Fibroblast of lung (primary cell): ENCODE data around the gene CCDC183. TPM values are rescaled to one million over a fixed set of nuclear protein-coding genes. Genes with fewer than 3 reads are reported as not detected.
"Not testable (repeated sequence)": the region's sequence is repeated elsewhere in the genome, so short reads cannot be mapped to it uniquely, and the experiment has no call there.

Source experiments
- DNase-seq, 2 donors: peaks; one replicate each; pipeline versions ENCODE4 v3.0.0 to v3.0.0-alpha.2; 2010; ENCODE audit warnings: low read depth in 2 of 2
- H2AFZ ChIP-seq: 2 replicates; pipeline ENCODE4 v1.5.1; 2012; ENCODE audit warnings: low read length, control low read depth, inconsistent platforms
- H3K27ac ChIP-seq: 2 replicates; pipeline ENCODE4 v1.5.1; 2011; ENCODE audit warnings: low read length, control low read depth; ENCODE audit not compliant: insufficient read depth
- H3K27me3 ChIP-seq: 2 replicates; pipeline ENCODE4 v1.5.1; 2011; ENCODE audit warnings: mild to moderate bottlenecking, low read length; ENCODE audit not compliant: control insufficient read depth, insufficient read depth
- H3K36me3 ChIP-seq: 2 replicates; pipeline ENCODE4 v1.5.1; 2011; ENCODE audit warnings: low read length; ENCODE audit not compliant: control insufficient read depth, insufficient read depth
- H3K4me1 ChIP-seq: 2 replicates; pipeline ENCODE4 v1.5.1; 2011; ENCODE audit warnings: low read length; ENCODE audit not compliant: control insufficient read depth, insufficient read depth; ENCODE audit errors: extremely low read depth
- H3K4me2 ChIP-seq: 2 replicates; pipeline ENCODE4 v1.5.1; 2011; ENCODE audit warnings: low read length, control low read depth; ENCODE audit not compliant: insufficient read depth; ENCODE audit errors: extremely low read depth
- H3K4me3 ChIP-seq, 4 experiments: fragments of 200-600 bp in 1 of 4; sonication (generic) in 1 of 4; replicated peaks in 1 of 4; 2 replicates each; pipeline ENCODE4 v1.5.1; 2011 to 2016; ENCODE audit warnings: low read length in 4 of 4, low read depth in 3 of 4, mild to moderate bottlenecking in 3 of 4, control low read depth in 2 of 4, inconsistent platforms in 1 of 4, mixed read lengths in 1 of 4; ENCODE audit not compliant: insufficient read depth in 1 of 4; ENCODE audit errors: control extremely low read depth in 1 of 4
- H3K79me2 ChIP-seq: 2 replicates; pipeline ENCODE4 v1.5.1; 2012; ENCODE audit warnings: mild to moderate bottlenecking, low read length, inconsistent platforms; ENCODE audit not compliant: control insufficient read depth, insufficient read depth
- H3K9ac ChIP-seq: 2 replicates; pipeline ENCODE4 v1.5.1; 2011; ENCODE audit warnings: mild to moderate bottlenecking, low read length, control low read depth; ENCODE audit not compliant: insufficient read depth
- H3K9me3 ChIP-seq: 2 replicates; pipeline ENCODE4 v1.5.1; 2012; ENCODE audit warnings: low read depth, low read length; ENCODE audit not compliant: control insufficient read depth, insufficient read depth
- H4K20me1 ChIP-seq: 2 replicates; pipeline ENCODE4 v1.5.1; 2011; ENCODE audit warnings: low read length; ENCODE audit not compliant: control insufficient read depth, insufficient read depth; ENCODE audit errors: extremely low read depth
- CTCF ChIP-seq, 2 donors: IDR thresholded peaks in 1 of 2; conservative IDR thresholded peaks in 1 of 2; 1 replicate in 1 of 2; 2 replicates in 1 of 2; pipeline ENCODE4 v1.5.1; 2011 to 2012; ENCODE audit warnings: low read length in 2 of 2, control low read depth in 1 of 2, inconsistent platforms in 1 of 2, low read depth in 1 of 2, mild to moderate bottlenecking in 1 of 2
- EZH2 ChIP-seq: IDR thresholded peaks from 2 replicates; pipeline ENCODE4 v1.5.1; 2012; ENCODE audit warnings: low read length, control low read depth, mild to moderate bottlenecking; ENCODE audit errors: missing control alignments
- polyA plus RNA-seq, 2 donors: library from polyadenylated mRNA; depleted of rRNA in 1 of 2; stranded (reverse) in 1 of 2; unstranded in 1 of 2; fragments of >200 nt; gene quantifications; 2 replicates each; pipeline ENCODE4 v1.2.1, GENCODE V29; 2011 to 2012; ENCODE audit warnings: missing spikeins in 1 of 2
- total RNA-seq: library from RNA; depleted of rRNA; stranded (reverse); fragments of >200 nt; gene quantifications from 2 replicates; pipeline ENCODE4 v1.2.1, GENCODE V29; 2014

Gene CCDC183
- total and polyA plus RNA-seq, 2 donors (not counting 1 experiment from before 2014, with no cell fraction given) = 0.35 to 0.99 TPM

DNA sequence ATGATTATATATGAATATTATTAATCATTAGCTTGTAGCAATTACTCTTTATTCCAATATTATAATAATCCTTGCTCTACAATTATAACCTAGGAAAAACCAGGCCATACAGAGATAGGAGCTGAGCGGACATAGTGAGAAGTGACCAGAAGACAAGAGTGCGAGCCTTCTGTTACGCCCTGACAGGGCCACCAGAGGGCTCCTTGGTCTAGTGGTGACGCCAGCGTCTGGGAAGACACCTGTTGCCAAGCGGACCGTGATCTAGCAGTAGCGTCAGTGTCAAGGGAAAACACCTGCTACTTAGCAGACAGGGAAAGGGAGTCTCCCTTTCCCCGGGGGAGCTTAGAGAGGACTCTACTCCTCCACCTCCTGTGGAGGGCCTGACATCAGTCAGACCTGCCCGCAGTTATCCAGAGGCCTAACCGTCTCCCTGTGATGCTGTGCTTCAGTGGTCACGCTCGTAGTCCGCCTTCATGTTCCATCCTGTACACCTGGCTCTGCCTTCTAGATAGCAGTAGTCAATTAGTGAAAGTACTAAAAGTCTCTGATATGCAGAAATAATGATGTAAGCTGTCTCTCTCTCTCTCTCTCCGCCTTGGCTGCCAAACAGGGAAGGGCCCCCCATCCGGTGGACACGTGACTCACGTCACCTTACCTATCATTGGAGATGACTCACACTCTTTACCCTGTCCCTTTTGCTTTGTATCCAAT lies 29.6 kb upstream of the CCDC183 start:
- H3K27me3 ChIP-seq, H3K4me3 ChIP-seq, H2AFZ ChIP-seq, H3K79me2 ChIP-seq, H3K27ac ChIP-seq, H4K20me1 ChIP-seq, H3K4me2 ChIP-seq, H3K36me3 ChIP-seq, H3K9me3 ChIP-seq, H3K4me1 ChIP-seq, H3K9ac ChIP-seq: not testable (repeated sequence)
- DNase-seq = peak; percentile 38
- TF ChIP-seq CTCF (conservative IDR thresholded peaks at IDR 0.05 in 1 of 2, IDR thresholded peaks at IDR 0.05 in 1 of 2; ENCODE audit: low read depth in 1 of 2, low read length in 2 of 2) = peak; percentile 18 to 31

GRCh38 chr9:136769710-136770191 lies 26.4 kb upstream of the CCDC183 start:
- DNase-seq = no peak
- no peak overlapping the region for H3K9ac ChIP-seq
- TF ChIP-seq EZH2 (no peak), CTCF (conservative IDR thresholded peaks at IDR 0.05 in 1 of 2, IDR thresholded peaks at IDR 0.05 in 1 of 2; ENCODE audit: low read depth in 1 of 2, low read length in 2 of 2) (peak; percentile 34 to 53)
- H3K9me3 ChIP-seq = no peaks in the 10 kb centered on the region
- H4K20me1 ChIP-seq = no peaks in the 10 kb centered on the region
- no peaks in the 10 kb centered on the region for H3K4me1 ChIP-seq
- H3K4me3 ChIP-seq = no peak overlapping the region
- no peak overlapping the region for H2AFZ ChIP-seq
- H3K27me3 ChIP-seq = peaks cover 8% of the 10 kb centered on the region
- no peaks in the 10 kb centered on the region for H3K36me3 ChIP-seq
- no peak overlapping the region for H3K4me2 ChIP-seq
- H3K79me2 ChIP-seq = no peaks in the 10 kb centered on the region
- no peak overlapping the region for H3K27ac ChIP-seq

DNA sequence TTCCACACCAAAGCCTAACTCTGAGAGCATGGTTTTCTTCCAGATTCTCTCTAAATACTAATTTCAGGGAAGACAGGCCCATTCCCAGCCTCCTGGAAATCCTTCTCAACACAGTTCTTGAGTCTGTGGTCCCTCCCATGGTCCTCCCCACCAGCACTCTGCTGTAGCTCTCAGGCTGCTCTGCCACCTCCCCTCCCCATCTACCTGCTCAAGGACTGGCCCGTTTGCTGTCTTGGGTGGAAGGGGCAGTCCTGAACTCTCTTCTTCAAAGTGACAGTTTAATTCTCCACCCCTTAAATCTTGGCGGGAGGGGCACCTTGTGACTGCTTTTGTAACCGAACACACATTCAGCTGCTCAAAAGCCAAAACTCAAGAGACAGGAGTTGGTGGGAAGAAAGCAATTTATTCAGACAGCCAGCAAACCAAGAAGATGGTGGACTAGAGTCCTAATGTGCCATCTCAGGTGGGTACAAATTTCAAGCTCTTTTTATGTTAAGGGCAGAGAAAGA lies 24.2 kb upstream of the CCDC183 start:
- Histone ChIP-seq H3K36me3 (no peaks in the 10 kb centered on the region), H3K27ac (no peak overlapping the region), H3K79me2 (no peaks in the 10 kb centered on the region), H3K27me3 (peaks cover 5% of the 10 kb centered on the region), H3K4me2 (no peak overlapping the region), H3K9ac (no peak overlapping the region), H2AFZ (no peak overlapping the region), H3K4me3 (no peak overlapping the region), H4K20me1 (no peaks in the 10 kb centered on the region), H3K9me3 (no peaks in the 10 kb centered on the region), H3K4me1 (no peaks in the 10 kb centered on the region)
- no peak for TF ChIP-seq EZH2
- DNase-seq = no peak
